ENCODE results near the gene TMEM132D. TPM values are rescaled to one million over a fixed set of nuclear protein-coding genes. Genes with fewer than 3 reads are reported as not detected.
"Not testable (repeated sequence)": the region's sequence is repeated elsewhere in the genome, so short reads cannot be mapped to it uniquely, and the experiment has no call there.

Gene TMEM132D
- total RNA-seq, 2 experiments from 2014 or later, result not detected

- POLR2A ChIA-PET, result no interaction called here
- no peak overlapping the region for H3K27ac Mint-ChIP-seq
- H3K4me1 Mint-ChIP-seq (ENCODE audit: low read depth), result no peaks in the 10 kb centered on the region
- CTCF ChIA-PET, result no interaction called here
- H3K4me3 Mint-ChIP-seq, result no peak overlapping the region
- no peaks in the 10 kb centered on the region for H3K36me3 Mint-ChIP-seq
- DNase-seq, result no peak
- H3K27me3 Mint-ChIP-seq, result no peaks in the 10 kb centered on the region
- H3K9me3 Mint-ChIP-seq, result peaks cover 3% of the 10 kb centered on the region
- intact Hi-C loops (cut with micrococcal nuclease), result no loop called here
Observed at GRCh38 chr12:129052373-129052772, 851.5 kb downstream of the TMEM132D start.

- ChIA-PET POLR2A (no interaction called here), CTCF (no interaction called here)
- no peak for DNase-seq
- Mint-ChIP-seq H3K4me1 (ENCODE audit: low read depth) (no peaks in the 10 kb centered on the region), H3K27me3 (no peaks in the 10 kb centered on the region), H3K27ac (no peak overlapping the region), H3K4me3 (no peak overlapping the region), H3K9me3 (no peaks in the 10 kb centered on the region), H3K36me3 (no peaks in the 10 kb centered on the region)
- intact Hi-C loops (cut with micrococcal nuclease), result no loop called here
Observed at GRCh38 chr12:129049917-129050316, 853.9 kb downstream of the TMEM132D start.

- H3K9me3 Mint-ChIP-seq; POLR2A ChIA-PET; H3K36me3 Mint-ChIP-seq; intact Hi-C loops (cut with micrococcal nuclease); H3K27me3 Mint-ChIP-seq; CTCF ChIA-PET; H3K27ac Mint-ChIP-seq; H3K4me1 Mint-ChIP-seq (ENCODE audit: low read depth); H3K4me3 Mint-ChIP-seq; DNase-seq: not testable (repeated sequence)
Observed at GRCh38 chr12:129043334-129043733, 860.5 kb downstream of the TMEM132D start.

GRCh38 chr12:129036135-129036534, 867.7 kb downstream of the TMEM132D start:
- Mint-ChIP-seq H3K9me3 (peaks cover 8% of the 10 kb centered on the region), H3K27ac (no peak overlapping the region), H3K4me3 (no peak overlapping the region), H3K27me3 (peaks cover 1% of the 10 kb centered on the region), H3K36me3 (peaks cover 3% of the 10 kb centered on the region), H3K4me1 (ENCODE audit: low read depth) (no peaks in the 10 kb centered on the region)
- POLR2A ChIA-PET, result no interaction called here
- CTCF ChIA-PET, result interaction anchor here (0.7 kb wide), 1 partner anchor 947 kb away, joined by 3 read pairs; no protein-coding TSS in a partner anchor
- intact Hi-C loops (cut with micrococcal nuclease), result no loop called here
- no peak for DNase-seq

- intact Hi-C loops (cut with micrococcal nuclease), result no loop called here
- POLR2A ChIA-PET, result no interaction called here
- H3K27ac Mint-ChIP-seq, result no peak overlapping the region
- peaks cover 8% of the 10 kb centered on the region for H3K9me3 Mint-ChIP-seq
- peaks cover 1% of the 10 kb centered on the region for H3K27me3 Mint-ChIP-seq
- H3K4me3 Mint-ChIP-seq, result no peak overlapping the region
- H3K36me3 Mint-ChIP-seq, result peaks cover 3% of the 10 kb centered on the region
- no peak for DNase-seq
- CTCF ChIA-PET, result no interaction called here
- no peaks in the 10 kb centered on the region for H3K4me1 Mint-ChIP-seq (ENCODE audit: low read depth)
Observed at GRCh38 chr12:129034558-129035289, 869.1 kb downstream of the TMEM132D start.

- no peaks in the 10 kb centered on the region for H3K4me1 Mint-ChIP-seq (ENCODE audit: low read depth)
- H3K27me3 Mint-ChIP-seq, result no peaks in the 10 kb centered on the region
- H3K4me3 Mint-ChIP-seq, result no peak overlapping the region
- no peak for DNase-seq
- CTCF ChIA-PET, result no interaction called here
- H3K27ac Mint-ChIP-seq, result no peak overlapping the region
- POLR2A ChIA-PET, result no interaction called here
- H3K9me3 Mint-ChIP-seq, result no peaks in the 10 kb centered on the region
- intact Hi-C loops (cut with micrococcal nuclease), result no loop called here
- H3K36me3 Mint-ChIP-seq, result no peaks in the 10 kb centered on the region
Observed at GRCh38 chr12:129028844-129029243, 875.0 kb downstream of the TMEM132D start.

- Mint-ChIP-seq H3K27ac (no peak overlapping the region), H3K36me3 (no peaks in the 10 kb centered on the region), H3K4me3 (no peak overlapping the region), H3K27me3 (no peaks in the 10 kb centered on the region), H3K9me3 (peaks cover 4% of the 10 kb centered on the region), H3K4me1 (ENCODE audit: low read depth) (no peaks in the 10 kb centered on the region)
- POLR2A ChIA-PET, result no interaction called here
- CTCF ChIA-PET, result no interaction called here
- DNase-seq, result no peak
- intact Hi-C loops (cut with micrococcal nuclease), result no loop called here
Observed at GRCh38 chr12:129025055-129025454, 878.8 kb downstream of the TMEM132D start.

Data from activated CD4-positive, alpha-beta memory T cell treated with anti-CD3 and anti-CD28 coated beads for 36 hours (primary cell).